GM23248 (cell line): ENCODE data around the gene SAMD7. TPM values are rescaled to one million over a fixed set of nuclear protein-coding genes. Genes with fewer than 3 reads are reported as not detected.

Experiments used
- DNase-seq: peaks from one replicate; pipeline ENCODE4 v3.0.0-alpha.2; 2015
- H2AFZ ChIP-seq: fragments of 200-600 bp; sonication (generic); 2 replicates; pipeline ENCODE4 v1.6.1; 2016; ENCODE audit warnings: antibody characterized with exemption
- H3F3A ChIP-seq: fragments of 200-600 bp; sonication (generic); 2 replicates; pipeline ENCODE4 v1.6.1; 2016; ENCODE audit warnings: mild to moderate bottlenecking, antibody characterized with exemption, mixed run types; ENCODE audit not compliant: insufficient read depth
- H3K27ac ChIP-seq: fragments of 200-600 bp; sonication (generic); 2 replicates; pipeline ENCODE4 v1.5.1; 2016; ENCODE audit warnings: mild to moderate bottlenecking
- H3K27me3 ChIP-seq: fragments of 200-600 bp; sonication (generic); replicated peaks from 2 replicates; pipeline ENCODE4 v1.6.1; 2016; ENCODE audit warnings: mild to moderate bottlenecking; ENCODE audit not compliant: insufficient read depth
- H3K36me3 ChIP-seq: fragments of 200-600 bp; sonication (generic); 2 replicates; pipeline ENCODE4 v1.6.1; 2016; ENCODE audit warnings: low read depth, mild to moderate bottlenecking
- H3K4me1 ChIP-seq: fragments of 200-600 bp; sonication (generic); 2 replicates; pipeline ENCODE4 v1.6.1; 2016; ENCODE audit warnings: mild to moderate bottlenecking; ENCODE audit not compliant: insufficient read depth
- H3K4me2 ChIP-seq: fragments of 200-600 bp; sonication (generic); one replicate; pipeline ENCODE4 v1.6.1; 2016; ENCODE audit warnings: mild to moderate bottlenecking; ENCODE audit not compliant: unreplicated experiment
- H3K4me3 ChIP-seq: fragments of 200-600 bp; sonication (generic); 2 replicates; pipeline ENCODE4 v1.5.1; 2016; ENCODE audit warnings: mild to moderate bottlenecking
- H3K79me2 ChIP-seq: fragments of 200-600 bp; sonication (generic); 2 replicates; pipeline ENCODE4 v1.6.1; 2016; ENCODE audit warnings: mild to moderate bottlenecking; ENCODE audit not compliant: insufficient read depth
- H3K9ac ChIP-seq: fragments of 200-600 bp; sonication (generic); 2 replicates; pipeline ENCODE4 v1.6.1; 2016; ENCODE audit warnings: mild to moderate bottlenecking
- H3K9me2 ChIP-seq: fragments of 200-600 bp; sonication (generic); 2 replicates; pipeline ENCODE4 v1.6.1; 2016; ENCODE audit warnings: mixed run types, mild to moderate bottlenecking, moderate library complexity; ENCODE audit not compliant: insufficient read depth
- H3K9me3 ChIP-seq: fragments of 200-600 bp; sonication (generic); one replicate; pipeline ENCODE4 v1.6.1; 2017; ENCODE audit warnings: low read depth
- H4K20me1 ChIP-seq: fragments of 200-600 bp; sonication (generic); 2 replicates; pipeline ENCODE4 v1.6.0; 2016; ENCODE audit not compliant: insufficient read depth
- EZH2 ChIP-seq: fragments of 200-600 bp; sonication (generic); IDR thresholded peaks from 2 replicates; pipeline ENCODE4 v1.6.1; 2018; ENCODE audit warnings: antibody characterized with exemption, mild to moderate bottlenecking; ENCODE audit not compliant: insufficient read depth, poor library complexity, severe bottlenecking
- EZH2phosphoT487 ChIP-seq: fragments of 200-600 bp; sonication (generic); IDR thresholded peaks from 2 replicates; pipeline ENCODE4 v1.6.1; 2018; ENCODE audit warnings: antibody characterized with exemption, moderate library complexity, mild to moderate bottlenecking, low read depth; ENCODE audit not compliant: insufficient read depth
- WGBS, 2 experiments: methylation state at CpG; one replicate each; pipeline ENCODE4 v1.1.6; 2015 to 2017; ENCODE audit warnings: low lambda C conversion rate in 2 of 2, low coverage in 1 of 2; ENCODE audit errors: missing lambda C conversion rate in 2 of 2; 5-methylcytosine and 5-hydroxymethylcytosine counted together
- in situ Hi-C: fragments of 300-500 bp; cut with MboI; formaldehyde crosslinking; loops from 2 replicates; pipeline ENCODE4 v1.15.0; 2020
- polyA plus RNA-seq: library from polyadenylated mRNA; unstranded; fragments of >200 nt; fragmentation: Nextera tagmentation; extraction: Ambion mirVana; gene quantifications from 2 replicates; pipeline ENCODE4 v1.2.1, GENCODE V29; 2016
- total RNA-seq: library from RNA; depleted of rRNA; stranded (reverse); fragments of >200 nt; shearing (Covaris generic); gene quantifications from 2 replicates; pipeline ENCODE4 v1.2.3, GENCODE V29; 2014

Gene SAMD7
- total and polyA plus RNA-seq, 2 experiments from 2014 or later, result not detected

DNA sequence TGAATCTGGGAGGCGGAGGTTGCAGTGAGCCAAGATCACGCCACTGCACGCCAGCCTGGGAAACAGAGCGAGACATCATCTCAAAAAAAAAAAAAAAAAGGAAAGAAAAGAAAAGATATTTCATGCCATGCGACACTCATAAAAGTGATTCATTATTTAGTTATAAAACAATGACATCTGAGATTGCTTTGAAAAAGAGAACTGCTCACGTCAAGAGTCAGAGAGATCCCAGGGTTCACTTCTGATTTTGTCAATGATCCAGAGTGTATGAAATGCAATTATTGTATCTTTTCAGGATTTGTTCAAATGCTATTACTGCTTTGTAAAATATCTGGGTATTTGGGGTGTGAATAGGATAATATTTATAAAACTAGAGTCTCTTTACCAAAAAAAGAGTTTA is 6.0 kb upstream of the SAMD7 start:
- Histone ChIP-seq H3K27me3 (peaks cover 6% of the 10 kb centered on the region; the same call in 1 of the 2 replicates), H4K20me1 (no peaks in the 10 kb centered on the region), H2AFZ (no peak overlapping the region), H3K9ac (no peak overlapping the region), H3F3A (no peaks in the 10 kb centered on the region), H3K4me2 (no peak overlapping the region), H3K4me3 (no peak overlapping the region), H3K9me3 (no peaks in the 10 kb centered on the region), H3K79me2 (no peaks in the 10 kb centered on the region), H3K27ac (no peak overlapping the region), H3K36me3 (no peaks in the 10 kb centered on the region), H3K4me1 (no peaks in the 10 kb centered on the region), H3K9me2 (no peaks in the 10 kb centered on the region)
- TF ChIP-seq EZH2 (no peak), EZH2phosphoT487 (no peak)
- in situ Hi-C loops, result no loop called here
- 69 to 71% methylated on average over 6 of the region's 6 CpGs for WGBS, 2 experiments
- no peak for DNase-seq

DNA sequence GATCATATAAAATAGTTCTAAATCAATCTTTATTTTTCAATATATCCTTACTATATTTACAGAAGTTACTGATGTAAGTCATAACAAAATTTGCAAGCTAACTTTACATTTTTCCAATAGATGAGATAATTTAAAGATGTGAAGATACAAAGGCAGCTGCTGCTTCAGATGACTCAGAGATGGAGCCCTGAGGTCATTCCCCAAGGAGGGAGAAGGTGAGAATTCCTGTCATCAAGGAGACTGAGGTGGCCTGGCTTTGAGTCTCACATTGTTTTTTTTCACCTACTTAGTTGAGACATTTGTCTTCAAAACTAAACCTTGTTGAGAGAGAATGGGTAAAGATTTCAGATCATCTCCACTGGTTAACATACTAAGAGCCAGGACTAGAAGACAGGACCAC is 3.9 kb upstream of the SAMD7 start:
- no peaks in the 10 kb centered on the region for H3F3A ChIP-seq
- H3K4me2 ChIP-seq, result no peak overlapping the region
- no peak overlapping the region for H3K9ac ChIP-seq
- peak; percentile 8 for DNase-seq
- H3K27me3 ChIP-seq, result peaks cover 6% of the 10 kb centered on the region; the same call in 1 of the 2 replicates
- no peak overlapping the region for H3K27ac ChIP-seq
- H3K9me3 ChIP-seq, result no peaks in the 10 kb centered on the region
- TF ChIP-seq EZH2 (no peak), EZH2phosphoT487 (no peak)
- H4K20me1 ChIP-seq, result no peaks in the 10 kb centered on the region
- H3K4me3 ChIP-seq, result no peak overlapping the region
- H2AFZ ChIP-seq, result no peak overlapping the region
- no peaks in the 10 kb centered on the region for H3K79me2 ChIP-seq
- in situ Hi-C loops, result no loop called here
- no peaks in the 10 kb centered on the region for H3K36me3 ChIP-seq
- H3K9me2 ChIP-seq, result no peaks in the 10 kb centered on the region
- H3K4me1 ChIP-seq, result no peaks in the 10 kb centered on the region

DNA sequence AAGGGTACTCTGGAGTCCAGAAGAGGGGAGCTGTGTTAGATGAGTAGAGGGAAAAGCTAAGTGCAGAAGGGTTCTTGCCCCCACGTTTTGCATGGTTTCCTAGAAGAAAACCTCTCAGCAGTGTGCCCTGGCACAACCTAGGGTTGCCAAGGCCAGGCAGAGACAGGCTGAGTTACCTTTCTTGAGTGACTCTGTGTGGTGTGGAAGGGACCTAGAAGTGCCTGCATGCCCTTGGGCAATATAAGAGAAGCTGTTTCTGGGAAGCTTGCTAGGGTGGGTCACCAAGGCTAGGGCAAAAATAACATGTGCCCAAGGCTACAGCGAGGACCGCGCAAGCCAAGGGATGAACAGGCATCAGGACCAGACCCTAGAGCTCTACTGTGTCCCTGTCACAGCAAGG is 3.4 kb upstream of the SAMD7 start:
- TF ChIP-seq EZH2phosphoT487 (no peak), EZH2 (no peak)
- no peaks in the 10 kb centered on the region for H3K36me3 ChIP-seq
- no peak overlapping the region for H3K4me2 ChIP-seq
- H3K27me3 ChIP-seq, result peaks cover 6% of the 10 kb centered on the region; the same call in 1 of the 2 replicates
- H3K4me1 ChIP-seq, result no peaks in the 10 kb centered on the region
- in situ Hi-C loops, result no loop called here
- H3K9ac ChIP-seq, result no peak overlapping the region
- H3K9me2 ChIP-seq, result no peaks in the 10 kb centered on the region
- H3K9me3 ChIP-seq, result no peaks in the 10 kb centered on the region
- no peak overlapping the region for H3K4me3 ChIP-seq
- H2AFZ ChIP-seq, result no peak overlapping the region
- WGBS, 2 experiments, result 82 to 84% methylated on average over 4 of the region's 4 CpGs
- no peaks in the 10 kb centered on the region for H3F3A ChIP-seq
- H3K27ac ChIP-seq, result no peak overlapping the region
- no peaks in the 10 kb centered on the region for H3K79me2 ChIP-seq
- no peaks in the 10 kb centered on the region for H4K20me1 ChIP-seq
- DNase-seq, result no peak

- H3K9me3 ChIP-seq, result no peaks in the 10 kb centered on the region
- no peak for DNase-seq
- in situ Hi-C loops, result no loop called here
Measured at GRCh38 chr3:169913323-169913722, 2.0 kb downstream of the SAMD7 start.

GRCh38 chr3:169914321-169914720 is 2.9 kb downstream of the SAMD7 start:
- no peak overlapping the region for H3K4me2 ChIP-seq
- H3K79me2 ChIP-seq, result no peaks in the 10 kb centered on the region
- no peak overlapping the region for H2AFZ ChIP-seq
- H3K36me3 ChIP-seq, result no peaks in the 10 kb centered on the region
- no peak overlapping the region for H3K4me3 ChIP-seq
- TF ChIP-seq EZH2 (no peak), EZH2phosphoT487 (no peak)
- H3K9me3 ChIP-seq, result no peaks in the 10 kb centered on the region
- WGBS, 2 experiments, result 2 to 7% methylated on average over 2 of the region's 2 CpGs
- H3K9me2 ChIP-seq, result no peaks in the 10 kb centered on the region
- DNase-seq, result peak; percentile 66
- peaks cover 9% of the 10 kb centered on the region; the same call in 1 of the 2 replicates for H3K4me1 ChIP-seq
- in situ Hi-C loops, result no loop called here
- H3F3A ChIP-seq, result 0 out of 2 replicates have a peak, but pooled peaks cover 6% of the 10 kb centered on the region
- H4K20me1 ChIP-seq, result no peaks in the 10 kb centered on the region
- H3K9ac ChIP-seq, result no peak overlapping the region
- H3K27ac ChIP-seq, result no peak overlapping the region
- H3K27me3 ChIP-seq, result no peaks in the 10 kb centered on the region

More at GRCh38 chr3:169913323-169913722, 2.0 kb downstream of the SAMD7 start:
- Histone ChIP-seq H3K79me2 (no peaks in the 10 kb centered on the region), H3K27me3 (no peaks in the 10 kb centered on the region), H2AFZ (no peak overlapping the region), H3K9ac (no peak overlapping the region), H4K20me1 (no peaks in the 10 kb centered on the region), H3F3A (0 out of 2 replicates have a peak, but pooled peaks cover 6% of the 10 kb centered on the region), H3K36me3 (no peaks in the 10 kb centered on the region), H3K27ac (no peak overlapping the region), H3K4me2 (no peak overlapping the region), H3K4me1 (peaks cover 9% of the 10 kb centered on the region; the same call in 1 of the 2 replicates), H3K4me3 (no peak overlapping the region), H3K9me2 (no peaks in the 10 kb centered on the region)
- TF ChIP-seq EZH2 (no peak), EZH2phosphoT487 (no peak)
- WGBS, 2 experiments, result 32 to 34% methylated on average over 3 of the region's 3 CpGs
